NCI-H526 treated with DMSO at 0.1 percent for 48 hours (cell line): Measurements from ENCODE around the gene MYL7.

ENCODE experiments used
- DNase-seq: peaks from one replicate; lab custom pipeline; 2025; lab: John Stamatoyannopoulos, UW

MYL7 gene

GRCh38 chr7:44100458-44101302 lies 40.5 kb downstream of the MYL7 start:
- DNase-seq, result no peak

- no peak for DNase-seq
Measured at GRCh38 chr7:44099669-44100068, 41.5 kb downstream of the MYL7 start.

- DNase-seq, result no peak
Measured at GRCh38 chr7:44098092-44099068, 42.8 kb downstream of the MYL7 start.

DNA sequence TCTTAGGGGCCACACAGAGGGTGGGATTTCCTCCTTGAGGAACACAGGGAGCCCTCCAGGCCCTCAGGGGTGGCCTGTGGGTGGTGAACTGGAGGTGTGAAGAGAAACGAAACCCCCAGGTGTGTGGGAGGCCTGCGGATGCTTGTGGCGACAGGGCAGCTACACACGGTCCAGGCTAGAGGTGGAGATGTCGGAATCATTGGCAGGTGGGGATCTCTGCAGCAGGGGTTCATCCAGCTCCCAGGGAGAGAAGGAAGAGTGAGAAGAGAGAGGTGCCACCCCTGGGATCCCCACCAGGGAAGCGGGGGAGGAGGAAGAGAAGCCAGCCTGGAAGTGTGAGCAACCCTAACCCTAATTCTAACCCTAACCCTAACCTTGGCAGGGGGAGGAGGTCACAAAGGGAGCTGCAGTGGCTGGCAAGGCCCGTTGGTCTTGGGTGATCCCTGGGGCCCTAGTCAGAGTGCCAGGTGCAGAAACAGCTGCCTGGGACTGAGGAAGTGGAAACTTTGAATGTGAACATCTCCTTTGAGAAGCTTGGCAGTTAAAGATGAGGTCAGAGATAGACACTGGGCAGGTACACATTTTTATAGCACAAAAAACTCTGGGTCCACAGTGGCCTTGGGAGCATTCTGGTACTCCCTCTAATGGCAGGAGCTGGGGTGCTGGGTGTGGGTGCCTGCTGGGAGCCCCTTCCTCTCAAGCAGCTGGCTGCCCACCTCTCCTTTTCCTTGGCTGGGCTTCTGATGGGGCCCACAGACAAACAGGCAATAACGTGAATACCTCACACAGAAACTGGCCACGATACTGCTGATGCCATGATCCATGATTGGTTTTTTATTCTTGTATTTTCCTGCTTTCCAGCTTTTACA lies 43.8 kb downstream of the MYL7 start:
- DNase-seq, result no peak

GRCh38 chr7:44096326-44096881 lies 44.7 kb downstream of the MYL7 start:
- DNase-seq, result no peak

- no peak for DNase-seq
Measured at GRCh38 chr7:44095781-44096180, 45.4 kb downstream of the MYL7 start.

DNA sequence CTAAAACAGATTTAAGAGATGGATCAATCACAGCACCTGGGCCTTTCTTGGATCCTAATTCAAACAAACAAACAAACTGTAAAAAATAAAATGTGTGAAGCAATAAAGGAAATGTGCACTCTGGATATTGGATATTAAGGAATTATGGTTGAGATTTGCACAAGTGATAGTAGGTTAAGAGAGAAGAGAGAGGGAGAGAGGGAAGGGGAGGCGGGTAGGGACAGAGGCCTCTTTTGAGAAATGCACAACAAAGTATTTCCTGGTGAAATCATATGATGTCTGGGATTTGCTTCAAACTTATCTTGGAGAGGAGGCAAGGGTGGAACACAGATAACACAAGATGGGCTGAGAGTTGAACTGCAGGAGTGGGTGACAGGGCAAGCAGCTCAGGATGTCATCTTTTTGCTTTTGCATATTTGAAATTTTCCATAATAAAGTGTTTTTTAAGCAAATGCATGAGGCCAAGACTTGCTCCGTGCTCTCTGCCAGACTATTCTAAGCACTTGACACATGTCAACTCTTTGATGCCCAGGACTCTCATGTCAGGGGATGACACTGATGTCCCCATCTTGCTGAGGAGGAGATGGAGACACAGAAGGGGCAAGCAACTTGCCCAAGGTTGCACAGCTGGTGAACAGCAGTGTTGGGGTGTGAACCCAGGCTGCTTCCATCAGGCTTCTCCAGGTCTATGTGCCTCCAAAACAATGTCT lies 46.1 kb downstream of the MYL7 start:
- DNase-seq, result no peak

GRCh38 chr7:44094365-44094764 lies 46.8 kb downstream of the MYL7 start:
- DNase-seq, result no peak

DNA sequence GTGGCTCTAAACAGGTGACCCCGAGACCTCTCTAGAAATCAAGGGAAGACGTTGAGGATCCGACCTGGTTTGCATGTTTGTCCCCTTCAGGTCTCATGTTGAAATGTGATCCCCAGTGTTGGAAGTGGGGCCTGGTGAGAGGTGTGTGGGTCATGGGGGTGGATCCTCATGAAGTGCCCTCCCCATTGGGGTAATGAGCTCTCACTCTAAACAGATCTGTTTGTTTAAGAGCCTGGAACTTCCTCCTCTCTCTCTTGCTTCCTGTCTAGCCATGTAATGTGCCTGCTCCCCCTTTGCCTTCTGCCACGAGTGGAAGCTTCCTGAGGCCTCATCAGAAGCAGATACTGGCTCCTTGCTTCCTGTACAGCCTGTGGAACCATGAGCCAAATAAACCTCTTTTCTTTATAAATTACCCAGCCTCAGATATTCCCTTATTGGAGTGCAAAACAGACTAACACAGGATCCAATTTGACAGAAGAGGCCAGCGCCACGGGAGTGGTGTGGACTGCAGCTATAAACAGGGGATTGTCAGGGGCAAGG lies 48.0 kb downstream of the MYL7 start:
- DNase-seq, result no peak
